ENCODE data around the gene NR1H4.
"Not testable (repeated sequence)": the region's sequence is repeated elsewhere in the genome, so short reads cannot be mapped to it uniquely, and the experiment has no call there.

The NR1H4 gene

GRCh38 chr12:100515968-100516367 lies 42.3 kb downstream of the NR1H4 start:
- no peak for DNase-seq (ENCODE audit: low read depth in 3 of 3)

DNA sequence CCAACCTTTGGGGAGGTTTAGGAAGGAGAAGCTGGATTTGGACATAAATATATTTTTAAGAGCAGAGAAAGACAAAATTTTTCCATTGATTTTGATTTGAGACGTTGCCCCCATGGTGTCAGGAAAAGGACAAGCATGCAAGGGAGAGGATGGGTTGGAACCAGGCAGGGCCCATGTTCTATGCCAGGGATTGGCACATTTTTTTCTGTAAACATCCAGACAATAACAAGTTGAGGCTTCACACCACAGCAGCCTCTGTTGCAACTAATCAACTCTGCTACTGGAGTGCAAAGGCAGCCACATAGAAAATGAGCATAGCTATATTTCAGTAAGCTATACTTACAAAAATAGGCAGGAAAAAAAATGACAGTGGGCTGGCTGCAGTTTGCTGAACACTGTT lies 44.7 kb downstream of the NR1H4 start:
- no peak for DNase-seq (ENCODE audit: low read depth in 3 of 3)

DNA sequence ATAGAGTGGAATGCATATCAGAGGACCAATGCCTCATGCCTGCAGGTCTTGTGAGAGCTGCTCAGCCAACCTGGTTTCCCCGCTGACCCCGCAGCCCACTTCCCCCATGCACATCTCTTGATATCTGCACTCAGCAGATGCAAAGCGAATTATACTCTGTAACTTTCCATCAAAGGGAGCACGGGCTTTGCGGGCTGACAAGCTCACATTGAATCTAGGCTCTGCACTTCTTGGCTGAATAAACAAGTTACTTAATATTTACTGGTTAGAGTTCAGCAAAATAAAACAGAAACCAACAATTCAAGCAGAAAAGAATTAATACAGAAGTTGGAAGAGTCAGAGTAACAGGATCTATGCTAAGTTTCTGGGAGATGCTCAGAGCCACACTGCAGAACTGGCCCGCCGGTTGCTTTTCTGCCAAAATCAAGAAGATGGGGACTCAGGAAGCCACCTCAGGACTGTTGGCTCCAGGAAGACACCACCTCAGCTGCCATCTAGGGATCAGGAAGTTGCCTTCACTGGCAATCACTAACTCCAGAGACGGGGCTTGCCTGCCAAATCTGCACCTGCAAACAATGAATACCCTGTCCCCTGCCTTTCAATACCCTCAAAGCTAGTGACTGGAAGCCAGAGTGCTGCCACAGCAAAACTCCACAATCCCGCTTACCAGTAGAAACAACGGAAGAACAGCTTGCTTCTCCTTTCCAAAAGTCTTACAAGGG lies 46.5 kb downstream of the NR1H4 start:
- no peak for DNase-seq (ENCODE audit: low read depth in 3 of 3)

GRCh38 chr12:100521958-100522357 lies 48.3 kb downstream of the NR1H4 start:
- no peak for DNase-seq (ENCODE audit: low read depth in 3 of 3)

- DNase-seq (ENCODE audit: low read depth in 3 of 3) = no peak
Observed at GRCh38 chr12:100528034-100528433, 54.4 kb downstream of the NR1H4 start.

DNA sequence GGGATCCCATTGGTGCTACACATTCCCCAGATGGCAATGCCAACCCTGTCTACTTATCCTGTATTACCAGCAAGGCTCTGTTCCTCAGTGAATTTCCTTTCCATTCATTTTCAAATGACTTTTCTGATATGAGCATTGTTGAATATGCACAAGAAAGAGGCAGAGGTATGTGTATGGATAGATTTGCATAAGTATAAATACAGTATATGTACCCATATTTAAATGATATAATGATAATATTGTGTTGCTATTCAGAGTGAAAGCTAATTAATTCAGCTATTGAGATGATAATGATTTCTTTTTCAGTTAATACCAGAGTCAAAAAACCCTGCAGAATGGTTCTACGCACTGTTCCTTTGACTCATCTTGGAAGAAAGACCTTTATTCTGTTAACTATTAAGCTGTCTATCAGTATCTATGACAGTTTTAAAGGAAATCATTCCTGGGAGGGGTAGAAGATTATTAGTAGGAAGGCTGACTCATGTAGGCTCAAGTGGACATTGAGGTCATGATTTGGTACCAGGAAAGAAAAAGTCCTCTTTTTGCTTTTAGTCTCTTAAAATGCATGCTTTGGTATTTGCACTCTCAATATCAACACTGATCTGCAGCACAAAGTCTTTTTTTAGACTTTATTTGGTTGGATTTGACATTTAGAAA lies 54.9 kb downstream of the NR1H4 start:
- DNase-seq (ENCODE audit: low read depth in 3 of 3) = no peak

- DNase-seq (ENCODE audit: low read depth in 3 of 3) = no peak
Observed at GRCh38 chr12:100529756-100530350, 56.2 kb downstream of the NR1H4 start.

GRCh38 chr12:100533376-100533775 lies 59.7 kb downstream of the NR1H4 start:
- DNase-seq (ENCODE audit: low read depth in 3 of 3) = no peak

GRCh38 chr12:100534625-100535227 lies 61.1 kb downstream of the NR1H4 start:
- no peak for DNase-seq (ENCODE audit: low read depth in 3 of 3)

DNA sequence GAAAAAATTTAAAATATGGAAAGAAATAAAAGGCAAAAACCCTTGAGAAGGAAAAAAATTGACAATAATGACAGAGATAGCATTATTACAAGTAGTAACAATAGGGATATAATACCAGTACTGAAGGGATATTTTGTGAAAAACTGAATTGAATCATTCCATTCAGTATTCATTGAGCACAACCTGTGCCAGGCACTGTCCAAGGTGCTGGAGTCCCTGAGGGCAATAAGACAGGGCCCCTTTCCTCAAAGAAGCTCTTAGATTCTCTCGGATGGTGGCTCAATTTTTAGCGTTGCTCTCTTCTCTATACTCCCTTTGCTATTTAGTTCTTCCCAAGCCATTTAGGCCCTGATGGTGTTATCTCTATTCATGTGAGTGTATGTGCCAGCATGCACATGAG lies 65.5 kb downstream of the NR1H4 start:
- DNase-seq (ENCODE audit: low read depth in 3 of 3) = no peak

- no peak for DNase-seq (ENCODE audit: low read depth in 3 of 3)
Observed at GRCh38 chr12:100544165-100544564, 70.5 kb downstream of the NR1H4 start.

DNA sequence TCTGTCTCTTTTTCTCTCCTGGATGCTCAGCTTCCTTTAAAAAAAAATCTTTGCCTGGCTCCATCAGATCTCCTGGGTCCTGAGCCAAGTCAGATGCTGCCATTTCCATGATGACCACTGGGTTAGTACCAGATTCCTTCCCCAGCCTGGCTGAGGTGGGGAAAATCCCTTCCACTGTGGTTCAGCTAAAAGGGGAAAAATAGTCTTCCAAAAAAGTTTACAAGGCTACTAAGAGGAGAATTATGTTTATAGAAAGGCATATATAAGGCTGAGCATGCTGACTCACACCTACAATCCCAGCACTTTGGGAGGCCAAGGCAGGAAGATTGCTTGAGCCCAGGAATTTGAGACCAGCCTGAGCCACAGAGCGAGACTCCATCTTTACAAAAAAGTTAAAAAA lies 71.4 kb downstream of the NR1H4 start:
- no peak for DNase-seq (ENCODE audit: low read depth in 3 of 3)

GRCh38 chr12:100553936-100554335 lies 80.3 kb downstream of the NR1H4 start:
- DNase-seq (ENCODE audit: low read depth in 3 of 3) = no peak

DNA sequence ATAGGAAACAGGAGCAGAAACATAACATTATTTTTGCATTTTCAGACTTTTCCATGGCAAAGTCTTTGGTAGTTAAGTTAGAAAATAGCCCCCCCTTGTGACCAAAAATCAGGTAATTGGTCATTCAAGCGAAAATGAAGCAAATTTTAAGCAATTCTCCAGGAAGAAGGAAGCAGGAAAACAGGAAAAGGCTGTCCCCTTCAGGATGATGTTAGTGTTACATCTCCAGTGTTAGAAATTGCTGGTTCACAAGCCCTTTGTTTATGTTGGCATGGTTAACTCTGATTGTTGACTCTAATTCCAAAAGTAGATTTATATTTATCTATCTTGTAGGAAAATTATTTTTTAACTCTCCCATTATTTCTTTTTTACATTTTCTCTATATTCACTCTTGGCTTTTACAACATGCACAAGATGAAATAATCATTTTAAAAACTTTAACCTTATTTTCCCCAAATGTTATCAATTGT lies 81.0 kb downstream of the NR1H4 start:
- DNase-seq (ENCODE audit: low read depth in 3 of 3) = no peak

DNA sequence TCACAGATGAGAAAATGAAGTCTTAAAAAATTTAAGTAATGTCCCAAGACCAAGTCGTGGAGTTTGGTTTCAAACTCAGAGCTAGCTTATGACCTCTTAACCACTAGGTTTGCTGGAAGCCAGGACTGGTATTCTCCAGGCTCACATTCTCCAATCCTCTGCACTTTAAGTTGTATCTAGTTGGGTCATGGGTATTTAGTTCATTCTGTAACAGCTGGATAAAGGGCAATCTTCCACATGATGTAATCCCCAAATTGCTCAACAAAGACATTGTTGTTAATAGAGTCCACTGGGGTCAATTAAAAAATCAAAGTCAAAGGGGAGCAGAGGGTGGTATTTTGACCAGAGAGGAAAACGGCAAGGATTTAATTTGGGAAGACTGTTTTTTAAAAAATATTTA lies 82.1 kb downstream of the NR1H4 start:
- DNase-seq (ENCODE audit: low read depth in 3 of 3) = no peak

- no peak for DNase-seq (ENCODE audit: low read depth in 3 of 3)
Observed at GRCh38 chr12:100557357-100557756, 83.7 kb downstream of the NR1H4 start.

- not testable (repeated sequence) for DNase-seq (ENCODE audit: low read depth in 3 of 3)
Observed at GRCh38 chr12:100559261-100559660, 85.6 kb downstream of the NR1H4 start.

GRCh38 chr12:100564090-100564489 lies 90.4 kb downstream of the NR1H4 start:
- no peak for DNase-seq (ENCODE audit: low read depth in 3 of 3)

DNA sequence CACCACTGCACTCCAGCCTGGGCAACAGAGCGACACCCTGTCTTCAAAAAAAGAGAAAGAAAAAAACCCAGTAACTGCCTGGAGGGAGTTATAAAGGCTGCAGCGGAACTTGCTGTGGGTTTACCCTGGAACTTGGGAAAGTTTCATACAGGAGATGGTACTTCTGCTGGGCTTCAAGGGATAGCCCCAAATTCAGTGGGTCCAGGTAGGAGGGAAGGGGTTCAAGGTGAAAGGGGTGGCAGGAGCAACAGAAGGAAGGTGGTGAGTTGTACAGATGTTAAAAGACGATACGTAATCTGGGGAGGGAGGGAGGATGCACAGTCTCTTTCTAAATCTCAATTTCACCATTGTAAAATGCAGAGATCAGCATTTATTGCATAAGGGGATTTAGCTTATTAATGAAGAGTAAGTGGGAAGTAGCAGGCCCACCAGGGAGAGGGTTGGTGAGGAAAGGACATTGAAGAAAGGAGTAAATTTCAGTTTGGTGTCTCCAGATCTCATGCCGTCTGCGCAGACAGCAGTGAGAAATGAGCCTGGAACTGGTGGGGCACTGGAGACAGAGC lies 91.3 kb downstream of the NR1H4 start:
- no peak for DNase-seq (ENCODE audit: low read depth in 3 of 3)

- no peak for DNase-seq (ENCODE audit: low read depth in 3 of 3)
Observed at GRCh38 chr12:100565987-100566545, 92.4 kb downstream of the NR1H4 start.

GRCh38 chr12:100566887-100567637 lies 93.4 kb downstream of the NR1H4 start:
- DNase-seq (ENCODE audit: low read depth in 3 of 3) = no peak

Measured in stimulated activated CD4-positive, alpha-beta T cell treated with anti-CD3 and anti-CD28 coated beads, TNF-alpha, amount 100 ng/mL, for 4 hours (primary cell).